NCI-H146 treated with DMSO at 0.1 percent for 48 hours (cell line): ENCODE data around the gene PI4KA.

Experiments used
- DNase-seq: peaks from one replicate; lab custom pipeline; 2025; ENCODE audit not compliant: unreplicated experiment; lab: John Stamatoyannopoulos, UW

Gene PI4KA

GRCh38 chr22:20818471-20818870 is 40.1 kb downstream of the PI4KA start:
- DNase-seq = no peak

- no peak for DNase-seq
Measured at GRCh38 chr22:20816559-20816958, 42.1 kb downstream of the PI4KA start.

- DNase-seq = no peak
Measured at GRCh38 chr22:20815477-20816050, 43.0 kb downstream of the PI4KA start.

GRCh38 chr22:20814221-20814808 is 44.3 kb downstream of the PI4KA start:
- no peak for DNase-seq

- no peak for DNase-seq
Measured at GRCh38 chr22:20813056-20813455, 45.6 kb downstream of the PI4KA start.

- no peak for DNase-seq
Measured at GRCh38 chr22:20811971-20812660, 46.5 kb downstream of the PI4KA start.

- no peak for DNase-seq
Measured at GRCh38 chr22:20811171-20811570, 47.4 kb downstream of the PI4KA start.

GRCh38 chr22:20810645-20811044 is 48.0 kb downstream of the PI4KA start:
- no peak for DNase-seq

GRCh38 chr22:20809538-20810185 is 48.9 kb downstream of the PI4KA start:
- no peak for DNase-seq

GRCh38 chr22:20808844-20809243 is 49.8 kb downstream of the PI4KA start:
- no peak for DNase-seq

GRCh38 chr22:20807315-20807752 is 51.3 kb downstream of the PI4KA start:
- no peak for DNase-seq

GRCh38 chr22:20805972-20806471 is 52.6 kb downstream of the PI4KA start:
- DNase-seq = no peak

- DNase-seq = no peak
Measured at GRCh38 chr22:20804650-20805049, 54.0 kb downstream of the PI4KA start.

- no peak for DNase-seq
Measured at GRCh38 chr22:20803696-20804324, 54.8 kb downstream of the PI4KA start.

- DNase-seq = no peak
Measured at GRCh38 chr22:20802922-20803553, 55.6 kb downstream of the PI4KA start.

- DNase-seq = no peak
Measured at GRCh38 chr22:20802452-20802851, 56.2 kb downstream of the PI4KA start.

- no peak for DNase-seq
Measured at GRCh38 chr22:20799449-20799848, 59.2 kb downstream of the PI4KA start.

GRCh38 chr22:20798974-20799373 is 59.6 kb downstream of the PI4KA start:
- DNase-seq = no peak

- DNase-seq = no peak
Measured at GRCh38 chr22:20798218-20798617, 60.4 kb downstream of the PI4KA start.

GRCh38 chr22:20796731-20797130 is 61.9 kb downstream of the PI4KA start:
- DNase-seq = no peak
